IMR-90 (cell line): Measurements from ENCODE around the gene OR56B4. TPM values are rescaled to one million over a fixed set of nuclear protein-coding genes. Genes with fewer than 3 reads are reported as not detected.

Experiments used
- ATAC-seq: fragments of 200-7000 bp; cut with Tn5 transposase; 2 replicates; pipeline ENCODE4 v1.9.1; 2020; ENCODE audit warnings: low read depth, mild to moderate bottlenecking, moderate library complexity
- BruUV-seq: library from RNA; stranded (reverse); fragments of 400-500 nt; replicated peaks from 2 replicates; lab custom pipeline; 2021; lab: Mats Ljungman, UMichigan
- CTCF ChIA-PET: fragments of 300-600 bp; formaldehyde crosslinking; extraction: SDS; loops from one replicate; lab custom pipeline; 2021; ENCODE audit warnings: antibody characterized with exemption; lab: Yijun Ruan, JAX
- POLR2A ChIA-PET: fragments of 300-600 bp; sonication (Branson Sonifier 250); formaldehyde crosslinking; loops from one replicate; lab custom pipeline; 2022; ENCODE audit warnings: antibody characterized with exemption; ENCODE audit not compliant: unreplicated experiment; lab: Charles Lee
- DNase-seq: peaks from one replicate; pipeline ENCODE4 v3.0.0; 2013
- H2AFZ ChIP-seq: replicated peaks from 2 replicates; pipeline ENCODE3; 2013; ENCODE audit warnings: low read length, mild to moderate bottlenecking; ENCODE audit not compliant: poor library complexity
- H2AK5ac ChIP-seq: 2 replicates; pipeline ENCODE4 v1.6.1; 2013; ENCODE audit warnings: low read depth, low read length, inconsistent platforms
- H2AK9ac ChIP-seq: replicated peaks from 2 replicates; pipeline ENCODE3; 2013; ENCODE audit warnings: mild to moderate bottlenecking, low read depth, low read length, moderate library complexity; ENCODE audit not compliant: poor library complexity
- H2BK120ac ChIP-seq: 2 replicates; pipeline ENCODE4 v1.6.1; 2013; ENCODE audit warnings: low read depth, low read length, inconsistent platforms
- H2BK15ac ChIP-seq: 3 replicates; pipeline ENCODE4 v1.6.1; 2013; ENCODE audit warnings: low read depth, low read length, inconsistent platforms
- H2BK20ac ChIP-seq: 2 replicates; pipeline ENCODE4 v1.6.1; 2013; ENCODE audit warnings: low read depth, mild to moderate bottlenecking, inconsistent platforms, low read length, moderate library complexity
- H2BK5ac ChIP-seq: 2 replicates; pipeline ENCODE4 v1.6.1; 2013; ENCODE audit warnings: mild to moderate bottlenecking, low read depth, low read length, inconsistent platforms; ENCODE audit not compliant: poor library complexity, severe bottlenecking
- H3K14ac ChIP-seq: replicated peaks from 2 replicates; pipeline ENCODE4 v1.6.1; 2013; ENCODE audit warnings: low read depth, low read length, inconsistent platforms
- H3K18ac ChIP-seq: 2 replicates; pipeline ENCODE4 v1.6.1; 2013; ENCODE audit warnings: low read depth, low read length, control low read depth
- H3K23ac ChIP-seq: 2 replicates; pipeline ENCODE4 v1.6.1; 2013; ENCODE audit warnings: low read depth, low read length, inconsistent platforms
- H3K27ac ChIP-seq: 2 replicates; pipeline ENCODE4 v1.5.1; 2013; ENCODE audit warnings: mild to moderate bottlenecking, control low read depth, low read length; ENCODE audit not compliant: insufficient read depth
- H3K27me3 ChIP-seq: 2 replicates; pipeline ENCODE4 v1.6.1; 2013; ENCODE audit warnings: low read length; ENCODE audit not compliant: control insufficient read depth, insufficient read depth
- H3K36me3 ChIP-seq: 2 replicates; pipeline ENCODE4 v1.6.1; 2013; ENCODE audit warnings: low read length, mixed read lengths; ENCODE audit not compliant: control insufficient read depth, insufficient read depth
- H3K4ac ChIP-seq: 2 replicates; pipeline ENCODE4 v1.6.1; 2013; ENCODE audit warnings: low read depth, low read length, inconsistent platforms
- H3K4me1 ChIP-seq: 2 replicates; pipeline ENCODE4 v1.6.1; 2013; ENCODE audit warnings: low read length, mixed read lengths; ENCODE audit not compliant: control insufficient read depth, insufficient read depth
- H3K4me2 ChIP-seq: 2 replicates; pipeline ENCODE4 v1.6.1; 2013; ENCODE audit warnings: low read depth, mild to moderate bottlenecking, control low read depth, low read length, moderate library complexity
- H3K4me3 ChIP-seq: 2 replicates; pipeline ENCODE4 v1.5.1; 2013; ENCODE audit warnings: low read depth, mild to moderate bottlenecking, control low read depth, low read length, moderate library complexity; ENCODE audit not compliant: insufficient read depth
- H3K56ac ChIP-seq: 2 replicates; pipeline ENCODE4 v1.6.1; 2013; ENCODE audit warnings: low read length, inconsistent platforms; ENCODE audit not compliant: insufficient read depth; ENCODE audit errors: extremely low read depth
- H3K79me1 ChIP-seq, 2 experiments: 2 replicates each; pipeline ENCODE4 v1.6.1; 2013; ENCODE audit warnings: low read length in 2 of 2, inconsistent platforms in 1 of 2, low read depth in 1 of 2
- H3K9ac ChIP-seq: 2 replicates; pipeline ENCODE4 v1.6.1; 2013; ENCODE audit warnings: low read depth, low read length, control low read depth
- H3K9me1 ChIP-seq: 2 replicates; pipeline ENCODE4 v1.6.1; 2013; ENCODE audit warnings: low read length, inconsistent platforms; ENCODE audit not compliant: insufficient read depth
- H3K9me3 ChIP-seq: 2 replicates; pipeline ENCODE4 v1.6.1; 2013; ENCODE audit warnings: low read length; ENCODE audit not compliant: control insufficient read depth, insufficient read depth
- H4K20me1 ChIP-seq: 2 replicates; pipeline ENCODE4 v1.6.1; 2013; ENCODE audit warnings: low read length, inconsistent platforms; ENCODE audit not compliant: insufficient read depth
- H4K5ac ChIP-seq: 2 replicates; pipeline ENCODE4 v1.6.1; 2013; ENCODE audit warnings: mild to moderate bottlenecking, low read depth, low read length, control low read depth
- H4K8ac ChIP-seq, 2 experiments: 2 replicates each; pipeline ENCODE4 v1.6.1; 2013; ENCODE audit warnings: low read depth in 2 of 2, low read length in 2 of 2, control low read depth in 1 of 2, inconsistent platforms in 1 of 2
- H4K91ac ChIP-seq: 2 replicates; pipeline ENCODE4 v1.6.1; 2013; ENCODE audit warnings: low read depth, low read length, inconsistent platforms; ENCODE audit not compliant: insufficient read depth
- CEBPB ChIP-seq: IDR thresholded peaks from 2 replicates; pipeline ENCODE4 v1.6.1; 2012; ENCODE audit warnings: low read depth, low read length, improper control_type of control experiment
- CHD1 ChIP-seq: IDR thresholded peaks from 2 replicates; pipeline ENCODE4 v1.6.1; 2012; ENCODE audit warnings: low read depth, low read length, improper control_type of control experiment
- MAZ ChIP-seq: IDR thresholded peaks from 2 replicates; pipeline ENCODE4 v1.6.1; 2012; ENCODE audit warnings: low read depth, mild to moderate bottlenecking, low read length, improper control_type of control experiment, moderate library complexity, borderline replicate concordance
- POLR2A ChIP-seq: IDR thresholded peaks from 2 replicates; pipeline ENCODE4 v1.6.1; 2012; ENCODE audit warnings: mild to moderate bottlenecking, low read depth, low read length
- RAD21 ChIP-seq: IDR thresholded peaks from 2 replicates; pipeline ENCODE4 v1.6.1; 2012; ENCODE audit warnings: low read length, improper control_type of control experiment
- SMC3 ChIP-seq: fragments of 150-350 bp; IDR thresholded peaks from 2 replicates; pipeline ENCODE4 v1.6.1; 2016; ENCODE audit warnings: low read depth, mild to moderate bottlenecking, antibody characterized with exemption, low read length, moderate library complexity
- WGBS, 2 experiments: methylation state at CpG; one replicate each; pipeline versions ENCODE4 v1.1.5 to v1.1.7; 2013; ENCODE audit warnings: missing lambda C conversion rate in 2 of 2; ENCODE audit not compliant: insufficient read length in 1 of 2; ENCODE audit errors: extremely low coverage in 2 of 2; 5-methylcytosine and 5-hydroxymethylcytosine counted together
- dilution Hi-C: fragments of 300-500 bp; cut with HindIII; formaldehyde crosslinking; loops from one replicate; pipeline ENCODE4 v1.14.3; 2018; ENCODE audit warnings: low sequenced_read_pairs; ENCODE audit not compliant: unreplicated experiment
- in situ Hi-C: fragments of 300-500 bp; cut with MboI; formaldehyde crosslinking; loops from 3 replicates; pipeline ENCODE4 v1.14.3; 2019; ENCODE audit warnings: low sequenced_read_pairs, inconsistent platforms, mixed read lengths
- intact Hi-C: fragments of 100-400 bp; cut with micrococcal nuclease; formaldehyde crosslinking; loops from 2 replicates; pipeline ENCODE4 v1.10.0; 2022
- polyA plus RNA-seq, 3 experiments: library from polyadenylated mRNA; depleted of rRNA; stranded (reverse); fragments of >200 nt; gene quantifications; 2 replicates each; pipeline ENCODE4 v1.2.3, GENCODE V29; 2012; ENCODE audit warnings: low replicate concordance in 1 of 3
- total RNA-seq: library from RNA; depleted of rRNA; stranded (reverse); fragments of >200 nt; gene quantifications from 2 replicates; pipeline ENCODE4 v1.2.3, GENCODE V29; 2012

The OR56B4 gene
- total and polyA plus RNA-seq, 2 of the 4 experiments (the other 2 are of a cell fraction), result not detected

DNA sequence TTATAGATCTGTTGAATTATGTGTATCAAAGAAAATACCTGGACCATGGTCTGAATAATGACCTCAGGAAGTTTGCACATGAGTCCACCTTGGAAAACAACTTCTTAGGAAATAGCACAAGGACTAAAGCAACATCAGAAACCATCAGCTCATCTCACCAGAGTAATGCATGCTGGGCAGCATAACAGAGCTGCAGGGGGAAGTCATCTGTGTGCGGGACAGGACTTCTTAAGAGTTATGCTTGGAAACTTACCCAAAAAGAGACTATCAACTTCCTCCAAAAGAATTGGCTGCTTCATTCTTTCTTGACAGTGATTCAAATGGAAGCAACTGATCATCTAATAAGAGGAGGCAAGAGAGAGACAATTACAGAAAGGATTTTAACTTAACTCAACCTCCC, 2.5 kb downstream of the OR56B4 start:
- Histone ChIP-seq H3K4me3 (no peak overlapping the region), H3K4me2 (no peak overlapping the region), H2BK20ac (no peak overlapping the region), H4K8ac (no peak overlapping the region), H3K9me3 (no peaks in the 10 kb centered on the region), H3K14ac (no peak overlapping the region), H3K56ac (no peak overlapping the region), H3K36me3 (no peaks in the 10 kb centered on the region), H3K9me1 (no peaks in the 10 kb centered on the region), H3K18ac (no peak overlapping the region), H2AK9ac (no peak overlapping the region), H4K5ac (no peak overlapping the region), H3K27ac (no peak overlapping the region), H3K23ac (no peak overlapping the region), H4K20me1 (no peaks in the 10 kb centered on the region), H3K4ac (no peak overlapping the region), H2AFZ (no peak overlapping the region), H3K4me1 (no peaks in the 10 kb centered on the region), H2AK5ac (no peak overlapping the region), H2BK120ac (no peak overlapping the region), H2BK15ac (no peak overlapping the region), H3K79me1 (no peaks in the 10 kb centered on the region), H2BK5ac (no peak overlapping the region), H4K91ac (no peak overlapping the region), H3K27me3 (no peaks in the 10 kb centered on the region), H3K9ac (no peak overlapping the region)
- ChIA-PET POLR2A (no interaction called here), CTCF (no interaction called here)
- intact Hi-C loops, result no loop called here
- TF ChIP-seq RAD21, result no peak
- no peak for TF ChIP-seq MAZ
- no peak for TF ChIP-seq CEBPB
- TF ChIP-seq CHD1, result no peak
- no peak for TF ChIP-seq SMC3
- no peak for TF ChIP-seq POLR2A
- dilution Hi-C loops, result no loop called here
- ATAC-seq (no peak), DNase-seq (no peak)
- WGBS, 2 experiments, result no CpG with 5 or more reads among the region's 1 CpG
- in situ Hi-C loops, result no loop called here
- BruUV-seq, result no TSS peak
